ENCODE results near the gene PALM2AKAP2. TPM values are rescaled to one million over a fixed set of nuclear protein-coding genes. Genes with fewer than 3 reads are reported as not detected.

PALM2AKAP2 gene
- total RNA-seq, 2 donors from 2014 or later = 0.49 to 1.1 TPM

- no peak overlapping the region for H3K27ac ChIP-seq (ENCODE audit: low read depth, low read length)
- no peak overlapping the region for H3K27ac Mint-ChIP-seq
- TF ChIP-seq CTCF (conservative IDR thresholded peaks at IDR 0.05) = no peak
These were observed 15.6 kb downstream of the PALM2AKAP2 start for GRCh38 chr9:109795613-109796012.

GRCh38 chr9:109796078-109796477, 16.1 kb downstream of the PALM2AKAP2 start:
- H3K27me3 Mint-ChIP-seq (ENCODE audit: insufficient read depth) = peaks cover 4% of the 10 kb centered on the region
- no peak overlapping the region for H3K4me3 ChIP-seq (ENCODE audit: low read length)
- H3K4me3 Mint-ChIP-seq = no peak overlapping the region
- no peak overlapping the region for H3K27ac ChIP-seq (ENCODE audit: low read depth, low read length)
- no peaks in the 10 kb centered on the region for H3K4me1 ChIP-seq (ENCODE audit: control insufficient read depth, insufficient read depth, low read length)
- no peaks in the 10 kb centered on the region for H3K36me3 Mint-ChIP-seq (ENCODE audit: low read depth)
- WGBS, 2 experiments (ENCODE audit: insufficient coverage in 1 of 2, insufficient read length in 1 of 2) = no CpG with 5 or more reads among the region's 1 CpG
- H3K27ac Mint-ChIP-seq = no peak overlapping the region
- no peak overlapping the region for H3K9ac ChIP-seq (ENCODE audit: extremely low read depth, low read length, poor library complexity, severe bottlenecking)
- H3K27me3 ChIP-seq (ENCODE audit: control insufficient read depth, insufficient read depth, low read length, poor library complexity, severe bottlenecking) = no peaks in the 10 kb centered on the region
- no peaks in the 10 kb centered on the region for H3K9me3 ChIP-seq (ENCODE audit: control insufficient read depth, low read length)
- TF ChIP-seq CTCF (conservative IDR thresholded peaks at IDR 0.05) = no peak
- no peaks in the 10 kb centered on the region for H3K9me3 Mint-ChIP-seq
- H3K36me3 ChIP-seq (ENCODE audit: control insufficient read depth, insufficient read depth, low read length) = no peaks in the 10 kb centered on the region
- no peaks in the 10 kb centered on the region for H3K4me1 Mint-ChIP-seq
- DNase-seq = no peak

More at GRCh38 chr9:109795613-109796012, 15.6 kb downstream of the PALM2AKAP2 start:
- H3K4me3 ChIP-seq (ENCODE audit: low read length) = no peak overlapping the region
- Mint-ChIP-seq H3K9me3 (no peaks in the 10 kb centered on the region), H3K4me3 (no peak overlapping the region), H3K27me3 (ENCODE audit: insufficient read depth) (peaks cover 4% of the 10 kb centered on the region), H3K4me1 (no peaks in the 10 kb centered on the region), H3K36me3 (ENCODE audit: low read depth) (no peaks in the 10 kb centered on the region)
- DNase-seq = no peak
- H3K4me1 ChIP-seq (ENCODE audit: control insufficient read depth, insufficient read depth, low read length) = no peaks in the 10 kb centered on the region
- 89% methylated on average over 3 of the region's 3 CpGs; no CpG with 5 or more reads in 1 of the 2 experiments for WGBS, 2 experiments (ENCODE audit: insufficient coverage in 1 of 2, insufficient read length in 1 of 2)
- no peaks in the 10 kb centered on the region for H3K27me3 ChIP-seq (ENCODE audit: control insufficient read depth, insufficient read depth, low read length, poor library complexity, severe bottlenecking)
- H3K36me3 ChIP-seq (ENCODE audit: control insufficient read depth, insufficient read depth, low read length) = no peaks in the 10 kb centered on the region
- no peaks in the 10 kb centered on the region for H3K9me3 ChIP-seq (ENCODE audit: control insufficient read depth, low read length)
- no peak overlapping the region for H3K9ac ChIP-seq (ENCODE audit: extremely low read depth, low read length, poor library complexity, severe bottlenecking)

- TF ChIP-seq CTCF (conservative IDR thresholded peaks at IDR 0.05) = no peak
- H3K27me3 ChIP-seq (ENCODE audit: control insufficient read depth, insufficient read depth, low read length, poor library complexity, severe bottlenecking) = no peaks in the 10 kb centered on the region
- Mint-ChIP-seq H3K4me3 (no peak overlapping the region), H3K27ac (no peak overlapping the region), H3K27me3 (ENCODE audit: insufficient read depth) (peaks cover 4% of the 10 kb centered on the region), H3K4me1 (no peaks in the 10 kb centered on the region), H3K9me3 (no peaks in the 10 kb centered on the region), H3K36me3 (ENCODE audit: low read depth) (no peaks in the 10 kb centered on the region)
- no peak for DNase-seq
- no peaks in the 10 kb centered on the region for H3K9me3 ChIP-seq (ENCODE audit: control insufficient read depth, low read length)
- H3K9ac ChIP-seq (ENCODE audit: extremely low read depth, low read length, poor library complexity, severe bottlenecking) = no peak overlapping the region
- no peaks in the 10 kb centered on the region for H3K36me3 ChIP-seq (ENCODE audit: control insufficient read depth, insufficient read depth, low read length)
- H3K4me3 ChIP-seq (ENCODE audit: low read length) = no peak overlapping the region
- 85 to 86% methylated on average over 2 to 3 of the region's 3 CpGs for WGBS, 2 experiments (ENCODE audit: insufficient coverage in 1 of 2, insufficient read length in 1 of 2)
- H3K4me1 ChIP-seq (ENCODE audit: control insufficient read depth, insufficient read depth, low read length) = no peaks in the 10 kb centered on the region
- no peak overlapping the region for H3K27ac ChIP-seq (ENCODE audit: low read depth, low read length)
These were observed 17.0 kb downstream of the PALM2AKAP2 start for GRCh38 chr9:109797006-109797405.

All from endodermal cell (in vitro differentiated cells).